Peyer's patch (tissue), 4 donors: Measurements from ENCODE around the gene EVC.

Experiments used
- CTCF ChIP-seq, 6 experiments: fragments of 450-650 bp in 4 of 6; fragments of 200-600 bp in 2 of 6; sonication (generic) in 1 of 6; IDR thresholded peaks; one replicate each; pipeline ENCODE4 v1.5.1; 2017 to 2019; ENCODE audit warnings: antibody characterized with exemption in 6 of 6, mild to moderate bottlenecking in 3 of 6, moderate library complexity in 1 of 6
- POLR2A ChIP-seq, 2 donors: fragments of 450-650 bp; IDR thresholded peaks; one replicate each; pipeline ENCODE4 v1.5.1; 2017; ENCODE audit warnings: antibody characterized with exemption in 2 of 2, mild to moderate bottlenecking in 2 of 2, moderate library complexity in 2 of 2

GRCh38 chr4:5813882-5814255, 102.9 kb downstream of the EVC start:
- TF ChIP-seq CTCF (IDR thresholded peaks at IDR 0.05) (no peak), POLR2A (IDR thresholded peaks at IDR 0.05) (no peak)
